SK-N-SH (cell line): ENCODE results near the gene ACTL8.

ENCODE experiments used
- EZH2phosphoT487 ChIP-seq: fragments of 200-600 bp; sonication (generic); IDR thresholded peaks from 2 replicates; pipeline ENCODE4 v1.6.1; 2017; ENCODE audit warnings: low read depth, mixed run types, mild to moderate bottlenecking, antibody characterized with exemption, moderate library complexity, borderline replicate concordance
- FOXM1 ChIP-seq: IDR thresholded peaks from 2 replicates; pipeline ENCODE4 v1.4.0; 2012; ENCODE audit warnings: low read depth, mild to moderate bottlenecking
- NRF1 ChIP-seq: IDR thresholded peaks from 2 replicates; pipeline ENCODE4 v1.6.1; 2012; ENCODE audit warnings: low read depth, mild to moderate bottlenecking, low read length
- POLR2AphosphoS5 ChIP-seq: IDR thresholded peaks from 2 replicates; pipeline ENCODE4 v1.6.1; 2012; ENCODE audit warnings: low read depth, low read length
- RAD21 ChIP-seq: IDR thresholded peaks from 2 replicates; pipeline ENCODE4 v1.6.1; 2012; ENCODE audit warnings: mild to moderate bottlenecking, low read length
- RXRA ChIP-seq: IDR thresholded peaks from 2 replicates; pipeline ENCODE4 v1.4.0; 2012; ENCODE audit warnings: low read depth, mild to moderate bottlenecking, borderline replicate concordance
- SIN3A ChIP-seq: IDR thresholded peaks from 2 replicates; pipeline ENCODE4 v1.6.1; 2012; ENCODE audit warnings: low read depth, mild to moderate bottlenecking, low read length, moderate library complexity, borderline replicate concordance
- TEAD4 ChIP-seq: IDR thresholded peaks from 2 replicates; pipeline ENCODE4 v1.4.0; 2012; ENCODE audit warnings: mild to moderate bottlenecking, borderline replicate concordance; ENCODE audit not compliant: insufficient read depth
- TF ChIP-seq, protein P1 (sequence below): fragments of 150-350 bp; IDR thresholded peaks from 2 replicates; pipeline ENCODE4 v1.6.1; 2016; ENCODE audit warnings: mild to moderate bottlenecking, low read depth, low read length
- TF ChIP-seq, protein P2 (sequence below): IDR thresholded peaks from 2 replicates; pipeline ENCODE4 v1.6.1; 2012; ENCODE audit warnings: mild to moderate bottlenecking, low read depth, low read length, moderate library complexity
- TF ChIP-seq, protein P3 (sequence below): fragments of 200-600 bp; sonication (generic); IDR thresholded peaks from 2 replicates; pipeline ENCODE4 v1.6.1; 2017; ENCODE audit warnings: antibody characterized with exemption, mild to moderate bottlenecking, moderate library complexity

DNA sequence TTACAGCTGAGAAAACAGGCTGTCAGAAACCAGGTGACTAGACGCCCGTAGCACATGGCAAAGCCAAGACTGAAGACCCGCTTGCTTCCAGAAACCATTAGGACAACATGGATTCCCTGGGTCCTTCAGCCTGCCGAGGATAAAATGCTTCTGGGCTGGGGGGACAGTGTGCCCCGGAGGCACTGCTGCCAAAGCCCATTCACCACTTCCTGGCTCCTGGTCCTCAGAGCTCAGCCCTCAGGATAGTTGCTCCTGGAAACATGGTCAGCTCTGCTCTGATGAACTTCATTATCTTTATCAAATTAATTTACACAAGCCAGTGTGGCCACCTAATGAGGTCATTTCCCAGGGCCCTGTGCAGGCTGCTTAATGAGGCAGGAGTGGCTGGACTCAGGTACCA, 41.1 kb upstream of the ACTL8 start:
- TF ChIP-seq, protein P1, sequence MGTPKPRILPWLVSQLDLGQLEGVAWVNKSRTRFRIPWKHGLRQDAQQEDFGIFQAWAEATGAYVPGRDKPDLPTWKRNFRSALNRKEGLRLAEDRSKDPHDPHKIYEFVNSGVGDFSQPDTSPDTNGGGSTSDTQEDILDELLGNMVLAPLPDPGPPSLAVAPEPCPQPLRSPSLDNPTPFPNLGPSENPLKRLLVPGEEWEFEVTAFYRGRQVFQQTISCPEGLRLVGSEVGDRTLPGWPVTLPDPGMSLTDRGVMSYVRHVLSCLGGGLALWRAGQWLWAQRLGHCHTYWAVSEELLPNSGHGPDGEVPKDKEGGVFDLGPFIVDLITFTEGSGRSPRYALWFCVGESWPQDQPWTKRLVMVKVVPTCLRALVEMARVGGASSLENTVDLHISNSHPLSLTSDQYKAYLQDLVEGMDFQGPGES, result no peak
- TF ChIP-seq, protein P2, sequence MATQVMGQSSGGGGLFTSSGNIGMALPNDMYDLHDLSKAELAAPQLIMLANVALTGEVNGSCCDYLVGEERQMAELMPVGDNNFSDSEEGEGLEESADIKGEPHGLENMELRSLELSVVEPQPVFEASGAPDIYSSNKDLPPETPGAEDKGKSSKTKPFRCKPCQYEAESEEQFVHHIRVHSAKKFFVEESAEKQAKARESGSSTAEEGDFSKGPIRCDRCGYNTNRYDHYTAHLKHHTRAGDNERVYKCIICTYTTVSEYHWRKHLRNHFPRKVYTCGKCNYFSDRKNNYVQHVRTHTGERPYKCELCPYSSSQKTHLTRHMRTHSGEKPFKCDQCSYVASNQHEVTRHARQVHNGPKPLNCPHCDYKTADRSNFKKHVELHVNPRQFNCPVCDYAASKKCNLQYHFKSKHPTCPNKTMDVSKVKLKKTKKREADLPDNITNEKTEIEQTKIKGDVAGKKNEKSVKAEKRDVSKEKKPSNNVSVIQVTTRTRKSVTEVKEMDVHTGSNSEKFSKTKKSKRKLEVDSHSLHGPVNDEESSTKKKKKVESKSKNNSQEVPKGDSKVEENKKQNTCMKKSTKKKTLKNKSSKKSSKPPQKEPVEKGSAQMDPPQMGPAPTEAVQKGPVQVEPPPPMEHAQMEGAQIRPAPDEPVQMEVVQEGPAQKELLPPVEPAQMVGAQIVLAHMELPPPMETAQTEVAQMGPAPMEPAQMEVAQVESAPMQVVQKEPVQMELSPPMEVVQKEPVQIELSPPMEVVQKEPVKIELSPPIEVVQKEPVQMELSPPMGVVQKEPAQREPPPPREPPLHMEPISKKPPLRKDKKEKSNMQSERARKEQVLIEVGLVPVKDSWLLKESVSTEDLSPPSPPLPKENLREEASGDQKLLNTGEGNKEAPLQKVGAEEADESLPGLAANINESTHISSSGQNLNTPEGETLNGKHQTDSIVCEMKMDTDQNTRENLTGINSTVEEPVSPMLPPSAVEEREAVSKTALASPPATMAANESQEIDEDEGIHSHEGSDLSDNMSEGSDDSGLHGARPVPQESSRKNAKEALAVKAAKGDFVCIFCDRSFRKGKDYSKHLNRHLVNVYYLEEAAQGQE, result no peak
- no peak for TF ChIP-seq POLR2AphosphoS5
- no peak for TF ChIP-seq EZH2phosphoT487
- TF ChIP-seq, protein P3, sequence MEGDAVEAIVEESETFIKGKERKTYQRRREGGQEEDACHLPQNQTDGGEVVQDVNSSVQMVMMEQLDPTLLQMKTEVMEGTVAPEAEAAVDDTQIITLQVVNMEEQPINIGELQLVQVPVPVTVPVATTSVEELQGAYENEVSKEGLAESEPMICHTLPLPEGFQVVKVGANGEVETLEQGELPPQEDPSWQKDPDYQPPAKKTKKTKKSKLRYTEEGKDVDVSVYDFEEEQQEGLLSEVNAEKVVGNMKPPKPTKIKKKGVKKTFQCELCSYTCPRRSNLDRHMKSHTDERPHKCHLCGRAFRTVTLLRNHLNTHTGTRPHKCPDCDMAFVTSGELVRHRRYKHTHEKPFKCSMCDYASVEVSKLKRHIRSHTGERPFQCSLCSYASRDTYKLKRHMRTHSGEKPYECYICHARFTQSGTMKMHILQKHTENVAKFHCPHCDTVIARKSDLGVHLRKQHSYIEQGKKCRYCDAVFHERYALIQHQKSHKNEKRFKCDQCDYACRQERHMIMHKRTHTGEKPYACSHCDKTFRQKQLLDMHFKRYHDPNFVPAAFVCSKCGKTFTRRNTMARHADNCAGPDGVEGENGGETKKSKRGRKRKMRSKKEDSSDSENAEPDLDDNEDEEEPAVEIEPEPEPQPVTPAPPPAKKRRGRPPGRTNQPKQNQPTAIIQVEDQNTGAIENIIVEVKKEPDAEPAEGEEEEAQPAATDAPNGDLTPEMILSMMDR, result no peak
- no peak for TF ChIP-seq SIN3A
- no peak for TF ChIP-seq TEAD4
- no peak for TF ChIP-seq FOXM1
- TF ChIP-seq RAD21, result no peak
- no peak for TF ChIP-seq RXRA
- TF ChIP-seq NRF1, result no peak
